ENCODE data around the gene CHST11.
A peak's percentile ranks its signal among the peaks of the same experiment; 100 is the strongest.

Gene CHST11

GRCh38 chr12:104793968-104794367 lies 337.2 kb downstream of the CHST11 start:
- POLR2A ChIA-PET, result no interaction called here
- WGBS (ENCODE audit: insufficient coverage), result no CpG with 5 or more reads among the region's 1 CpG
- H3K27ac ChIP-seq (ENCODE audit: insufficient read depth in 1 of 2, low read depth in 1 of 2, low read length in 2 of 2, poor library complexity in 1 of 2, severe bottlenecking in 2 of 2), result no peak overlapping the region
- no peaks in the 10 kb centered on the region for H3K36me3 ChIP-seq (ENCODE audit: control insufficient read depth in 4 of 4, insufficient read depth in 4 of 4, low read length in 3 of 4)
- H3K27me3 ChIP-seq (replicated peaks in 2 of 5; ENCODE audit: control insufficient read depth in 4 of 5, insufficient read depth in 5 of 5, low read length in 4 of 5), result no peaks in the 10 kb centered on the region
- no peak overlapping the region for H3K4me3 ChIP-seq (ENCODE audit: control insufficient read depth in 1 of 7, extremely low read depth in 1 of 7, insufficient read depth in 4 of 7, low read depth in 2 of 7, low read length in 6 of 7)
- no peaks in the 10 kb centered on the region for H3K9me3 ChIP-seq (ENCODE audit: control extremely low read depth in 1 of 5, control insufficient read depth in 4 of 5, insufficient read depth in 2 of 5, low read depth in 1 of 5, low read length in 4 of 5)
- CTCF ChIA-PET, result interaction anchor here (0.7 kb wide), 1 partner anchor 30 kb away, joined by 3 read pairs; no protein-coding TSS in a partner anchor
- no peak for DNase-seq
- H3K4me1 ChIP-seq (ENCODE audit: control extremely low read depth in 1 of 4, control insufficient read depth in 4 of 4, insufficient read depth in 4 of 4, low read length in 3 of 4), result peaks cover 0 to 3% (median 1%) of the 10 kb centered on the region in 4 experiments

- ChIA-PET POLR2A (no interaction called here), CTCF (no interaction called here)
- Histone ChIP-seq H3K36me3 (ENCODE audit: control insufficient read depth in 4 of 4, insufficient read depth in 4 of 4, low read length in 3 of 4) (no peaks in the 10 kb centered on the region), H3K27ac (ENCODE audit: insufficient read depth in 1 of 2, low read depth in 1 of 2, low read length in 2 of 2, poor library complexity in 1 of 2, severe bottlenecking in 2 of 2) (no peak overlapping the region), H3K4me1 (ENCODE audit: control extremely low read depth in 1 of 4, control insufficient read depth in 4 of 4, insufficient read depth in 4 of 4, low read length in 3 of 4) (no peaks in the 10 kb centered on the region), H3K4me3 (ENCODE audit: control insufficient read depth in 1 of 7, extremely low read depth in 1 of 7, insufficient read depth in 4 of 7, low read depth in 2 of 7, low read length in 6 of 7) (no peak overlapping the region), H3K27me3 (replicated peaks in 2 of 5; ENCODE audit: control insufficient read depth in 4 of 5, insufficient read depth in 5 of 5, low read length in 4 of 5) (no peaks in the 10 kb centered on the region), H3K9me3 (ENCODE audit: control extremely low read depth in 1 of 5, control insufficient read depth in 4 of 5, insufficient read depth in 2 of 5, low read depth in 1 of 5, low read length in 4 of 5) (peaks cover 0 to 8% (median 0%) of the 10 kb centered on the region in 5 experiments)
- no peak for DNase-seq
Measured at GRCh38 chr12:104796475-104796862, 339.7 kb downstream of the CHST11 start.

DNA sequence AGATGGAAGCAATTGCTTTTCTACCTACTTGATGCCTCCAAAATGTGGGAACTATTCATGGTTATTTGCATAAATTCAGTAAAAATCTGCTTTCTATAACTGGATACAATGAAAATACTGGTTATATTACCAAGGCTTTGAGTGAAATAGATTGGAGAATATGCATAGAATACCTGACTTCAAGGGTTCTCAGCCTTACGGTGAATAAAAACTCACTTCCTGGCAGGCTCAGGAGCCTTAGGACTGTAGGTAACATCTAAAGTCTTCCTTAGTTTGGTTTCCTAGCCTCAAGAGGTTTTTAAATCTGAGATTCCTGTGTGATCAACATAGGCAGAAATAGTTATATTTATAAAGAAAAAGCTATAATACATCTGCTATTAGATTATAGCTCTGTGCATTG lies 342.7 kb downstream of the CHST11 start:
- Histone ChIP-seq H3K27ac (ENCODE audit: insufficient read depth in 1 of 2, low read depth in 1 of 2, low read length in 2 of 2, poor library complexity in 1 of 2, severe bottlenecking in 2 of 2) (no peak overlapping the region), H3K27me3 (replicated peaks in 2 of 5; ENCODE audit: control insufficient read depth in 4 of 5, insufficient read depth in 5 of 5, low read length in 4 of 5) (no peaks in the 10 kb centered on the region), H3K9me3 (ENCODE audit: control extremely low read depth in 1 of 5, control insufficient read depth in 4 of 5, insufficient read depth in 2 of 5, low read depth in 1 of 5, low read length in 4 of 5) (peaks cover 0 to 8% (median 0%) of the 10 kb centered on the region in 5 experiments), H3K4me3 (ENCODE audit: control insufficient read depth in 1 of 7, extremely low read depth in 1 of 7, insufficient read depth in 4 of 7, low read depth in 2 of 7, low read length in 6 of 7) (no peak overlapping the region), H3K4me1 (ENCODE audit: control extremely low read depth in 1 of 4, control insufficient read depth in 4 of 4, insufficient read depth in 4 of 4, low read length in 3 of 4) (peaks cover 0 to 3% (median 0%) of the 10 kb centered on the region in 4 experiments), H3K36me3 (ENCODE audit: control insufficient read depth in 4 of 4, insufficient read depth in 4 of 4, low read length in 3 of 4) (no peaks in the 10 kb centered on the region)
- ChIA-PET CTCF (interaction anchor here (0.8 to 1.2 kb wide), 2 partner anchors 9 to 50 kb away, joined by 3 to 5 read pairs; no protein-coding TSS in a partner anchor), POLR2A (no interaction called here)
- DNase-seq, result no peak
- WGBS (ENCODE audit: insufficient coverage), result 89% methylated on average over 1 of the region's 1 CpG

DNA sequence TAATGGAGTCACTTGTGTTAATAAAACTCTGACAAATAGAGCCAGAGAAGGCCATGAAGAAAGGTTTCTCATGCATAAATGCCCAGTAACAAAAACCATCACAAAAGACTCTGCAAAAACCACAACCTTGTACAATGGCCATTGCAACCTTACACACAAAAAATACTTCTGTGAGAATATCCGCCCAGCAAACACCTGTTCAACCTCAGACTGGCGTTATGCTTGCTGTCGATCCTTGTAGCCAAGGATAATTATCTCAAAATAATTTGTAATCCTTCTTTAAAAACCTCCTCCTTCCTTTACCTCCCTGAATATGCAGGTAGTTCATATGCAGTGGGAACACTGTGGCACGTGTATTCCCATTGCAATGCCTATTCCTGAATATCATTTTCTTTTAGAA lies 344.3 kb downstream of the CHST11 start:
- Histone ChIP-seq H3K4me1 (ENCODE audit: control extremely low read depth in 1 of 4, control insufficient read depth in 4 of 4, insufficient read depth in 4 of 4, low read length in 3 of 4) (peaks cover 0 to 3% (median 0%) of the 10 kb centered on the region in 4 experiments), H3K9me3 (ENCODE audit: control extremely low read depth in 1 of 5, control insufficient read depth in 4 of 5, insufficient read depth in 2 of 5, low read depth in 1 of 5, low read length in 4 of 5) (peaks cover 0 to 8% (median 0%) of the 10 kb centered on the region in 5 experiments), H3K36me3 (ENCODE audit: control insufficient read depth in 4 of 4, insufficient read depth in 4 of 4, low read length in 3 of 4) (no peaks in the 10 kb centered on the region), H3K27ac (ENCODE audit: insufficient read depth in 1 of 2, low read depth in 1 of 2, low read length in 2 of 2, poor library complexity in 1 of 2, severe bottlenecking in 2 of 2) (no peak overlapping the region), H3K4me3 (ENCODE audit: control insufficient read depth in 1 of 7, extremely low read depth in 1 of 7, insufficient read depth in 4 of 7, low read depth in 2 of 7, low read length in 6 of 7) (no peak overlapping the region), H3K27me3 (replicated peaks in 2 of 5; ENCODE audit: control insufficient read depth in 4 of 5, insufficient read depth in 5 of 5, low read length in 4 of 5) (no peaks in the 10 kb centered on the region)
- WGBS (ENCODE audit: insufficient coverage), result 95% methylated on average over 3 of the region's 4 CpGs
- ChIA-PET POLR2A (no interaction called here), CTCF (interaction anchor here (1.2 kb wide), 1 partner anchor 32 kb away, joined by 3 read pairs; no protein-coding TSS in a partner anchor)
- no peak for DNase-seq

- ChIA-PET CTCF (no interaction called here), POLR2A (no interaction called here)
- Histone ChIP-seq H3K36me3 (ENCODE audit: control insufficient read depth in 4 of 4, insufficient read depth in 4 of 4, low read length in 3 of 4) (no peaks in the 10 kb centered on the region), H3K27me3 (replicated peaks in 2 of 5; ENCODE audit: control insufficient read depth in 4 of 5, insufficient read depth in 5 of 5, low read length in 4 of 5) (no peaks in the 10 kb centered on the region), H3K27ac (ENCODE audit: insufficient read depth in 1 of 2, low read depth in 1 of 2, low read length in 2 of 2, poor library complexity in 1 of 2, severe bottlenecking in 2 of 2) (no peak overlapping the region), H3K4me1 (ENCODE audit: control extremely low read depth in 1 of 4, control insufficient read depth in 4 of 4, insufficient read depth in 4 of 4, low read length in 3 of 4) (peaks cover 0 to 3% (median 0%) of the 10 kb centered on the region in 4 experiments), H3K9me3 (ENCODE audit: control extremely low read depth in 1 of 5, control insufficient read depth in 4 of 5, insufficient read depth in 2 of 5, low read depth in 1 of 5, low read length in 4 of 5) (peaks cover 0 to 8% (median 0%) of the 10 kb centered on the region in 5 experiments), H3K4me3 (ENCODE audit: control insufficient read depth in 1 of 7, extremely low read depth in 1 of 7, insufficient read depth in 4 of 7, low read depth in 2 of 7, low read length in 6 of 7) (no peak overlapping the region)
- no peak for DNase-seq
Measured at GRCh38 chr12:104801427-104801826, 344.7 kb downstream of the CHST11 start.

DNA sequence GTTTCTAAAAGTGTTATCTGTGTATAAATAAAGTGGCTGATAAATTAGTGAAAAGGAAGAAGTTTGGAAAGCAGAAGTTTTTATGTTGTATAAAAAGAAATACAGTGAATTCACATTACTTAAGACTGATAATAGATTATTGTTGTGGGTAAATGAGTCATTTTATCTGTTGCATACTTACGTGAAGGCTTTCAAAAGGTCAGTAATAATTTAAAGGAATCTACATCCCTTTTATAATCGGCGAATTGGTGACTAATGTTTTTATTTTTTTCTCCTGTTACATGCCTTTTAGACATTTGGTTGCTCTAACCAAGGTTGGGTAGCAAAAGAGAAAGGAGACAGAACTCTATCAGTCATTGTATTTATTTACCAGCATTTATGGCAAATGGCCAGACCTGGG lies 345.5 kb downstream of the CHST11 start:
- peak in 1 of 3 donors; percentile 13 for DNase-seq
- ChIA-PET POLR2A (no interaction called here), CTCF (interaction anchor here (1.7 kb wide), 1 partner anchor 16 kb away, joined by 4 read pairs; no protein-coding TSS in a partner anchor)
- no peak overlapping the region for H3K27ac ChIP-seq (ENCODE audit: insufficient read depth in 1 of 2, low read depth in 1 of 2, low read length in 2 of 2, poor library complexity in 1 of 2, severe bottlenecking in 2 of 2)
- H3K4me3 ChIP-seq (ENCODE audit: control insufficient read depth in 1 of 7, extremely low read depth in 1 of 7, insufficient read depth in 4 of 7, low read depth in 2 of 7, low read length in 6 of 7), result no peak overlapping the region
- H3K36me3 ChIP-seq (ENCODE audit: control insufficient read depth in 4 of 4, insufficient read depth in 4 of 4, low read length in 3 of 4), result no peaks in the 10 kb centered on the region
- peaks cover 0 to 3% (median 0%) of the 10 kb centered on the region in 4 experiments for H3K4me1 ChIP-seq (ENCODE audit: control extremely low read depth in 1 of 4, control insufficient read depth in 4 of 4, insufficient read depth in 4 of 4, low read length in 3 of 4)
- H3K9me3 ChIP-seq (ENCODE audit: control extremely low read depth in 1 of 5, control insufficient read depth in 4 of 5, insufficient read depth in 2 of 5, low read depth in 1 of 5, low read length in 4 of 5), result peaks cover 0 to 8% (median 0%) of the 10 kb centered on the region in 5 experiments
- no CpG with 5 or more reads among the region's 3 CpGs for WGBS (ENCODE audit: insufficient coverage)
- H3K27me3 ChIP-seq (replicated peaks in 2 of 5; ENCODE audit: control insufficient read depth in 4 of 5, insufficient read depth in 5 of 5, low read length in 4 of 5), result no peaks in the 10 kb centered on the region

GRCh38 chr12:104805186-104805585 lies 348.4 kb downstream of the CHST11 start:
- no peak overlapping the region for H3K4me3 ChIP-seq (ENCODE audit: control insufficient read depth in 1 of 7, extremely low read depth in 1 of 7, insufficient read depth in 4 of 7, low read depth in 2 of 7, low read length in 6 of 7)
- ChIA-PET POLR2A (no interaction called here), CTCF (interaction anchor here (1.1 to 1.6 kb wide), 2 partner anchors 10 kb away, joined by 3 to 5 read pairs; no protein-coding TSS in a partner anchor)
- H3K36me3 ChIP-seq (ENCODE audit: control insufficient read depth in 4 of 4, insufficient read depth in 4 of 4, low read length in 3 of 4), result no peaks in the 10 kb centered on the region
- no peaks in the 10 kb centered on the region for H3K27me3 ChIP-seq (replicated peaks in 2 of 5; ENCODE audit: control insufficient read depth in 4 of 5, insufficient read depth in 5 of 5, low read length in 4 of 5)
- H3K9me3 ChIP-seq (ENCODE audit: control extremely low read depth in 1 of 5, control insufficient read depth in 4 of 5, insufficient read depth in 2 of 5, low read depth in 1 of 5, low read length in 4 of 5), result no peaks in the 10 kb centered on the region
- no peak for DNase-seq
- 100% methylated on average over 3 of the region's 4 CpGs for WGBS (ENCODE audit: insufficient coverage)
- H3K4me1 ChIP-seq (ENCODE audit: control extremely low read depth in 1 of 4, control insufficient read depth in 4 of 4, insufficient read depth in 4 of 4, low read length in 3 of 4), result peaks cover 0 to 8% (median 2%) of the 10 kb centered on the region in 4 experiments
- H3K27ac ChIP-seq (ENCODE audit: insufficient read depth in 1 of 2, low read depth in 1 of 2, low read length in 2 of 2, poor library complexity in 1 of 2, severe bottlenecking in 2 of 2), result no peak overlapping the region

All from common myeloid progenitor, CD34-positive (primary cell).